H1 (cell line): ENCODE data around the gene NR1H2. TPM values are rescaled to one million over a fixed set of nuclear protein-coding genes. Genes with fewer than 3 reads are reported as not detected.
A peak's percentile ranks its signal among the peaks of the same experiment; 100 is the strongest.

ENCODE experiments used
- CTCF ChIA-PET: fragments of 300-600 bp; sonication (Branson Sonifier 250); formaldehyde crosslinking; loops from one replicate; lab custom pipeline; 2021; ENCODE audit not compliant: partially characterized antibody; lab: Charles Lee
- POLR2A ChIA-PET: fragments of 300-600 bp; sonication (Branson Sonifier 250); formaldehyde crosslinking; loops from one replicate; lab custom pipeline; 2021; ENCODE audit warnings: inconsistent platforms; ENCODE audit not compliant: partially characterized antibody; lab: Charles Lee
- DNase-seq, 2 experiments: peaks; one replicate each; pipeline versions ENCODE4 v3.0.0 to v3.0.0-alpha.2; 2010 to 2022; ENCODE audit warnings: low spot score in 2 of 2, low read depth in 1 of 2, mixed read lengths in 1 of 2
- FAIRE-seq: peaks from 2 replicates; lab custom pipeline; 2011; peaks lifted over from hg19 to GRCh38; lab: Jason Lieb, UNC
- H2AFZ ChIP-seq: 2 replicates; pipeline ENCODE4 v1.8.1; 2012; ENCODE audit warnings: low read length, inconsistent platforms
- H2AK5ac ChIP-seq: 2 replicates; pipeline ENCODE4 v1.6.1; 2013; ENCODE audit warnings: low read depth, low read length
- H2BK120ac ChIP-seq: replicated peaks from 2 replicates; pipeline ENCODE3; 2013; ENCODE audit warnings: low read depth, low read length, inconsistent platforms
- H2BK12ac ChIP-seq: 2 replicates; pipeline ENCODE4 v1.6.1; 2013; ENCODE audit warnings: low read depth, low read length
- H2BK15ac ChIP-seq: 2 replicates; pipeline ENCODE4 v1.6.1; 2013; ENCODE audit warnings: low read length
- H2BK20ac ChIP-seq: 2 replicates; pipeline ENCODE4 v1.6.1; 2013; ENCODE audit warnings: low read length
- H2BK5ac ChIP-seq: 2 replicates; pipeline ENCODE4 v1.6.1; 2013; ENCODE audit warnings: low read depth, low read length
- H3K14ac ChIP-seq: 2 replicates; pipeline ENCODE4 v1.6.1; 2013; ENCODE audit warnings: inconsistent platforms; ENCODE audit not compliant: insufficient read length
- H3K18ac ChIP-seq: 2 replicates; pipeline ENCODE4 v1.6.1; 2013; ENCODE audit warnings: low read length; ENCODE audit errors: extremely low read depth
- H3K23ac ChIP-seq: 2 replicates; pipeline ENCODE4 v1.6.1; 2013; ENCODE audit warnings: inconsistent platforms; ENCODE audit not compliant: insufficient read length
- H3K23me2 ChIP-seq: 2 replicates; pipeline ENCODE4 v1.6.1; 2013; ENCODE audit warnings: low read depth, low read length
- H3K27ac ChIP-seq: 2 replicates; pipeline ENCODE4 v1.6.1; 2011; ENCODE audit warnings: low read depth, low read length, inconsistent platforms
- H3K27me3 ChIP-seq, 4 experiments: replicated peaks in 1 of 4; 1 replicate in 1 of 4; 2 replicates in 3 of 4; pipeline versions ENCODE4 v1.6.1 to v1.8.1; 2011 to 2013; ENCODE audit warnings: low read length in 3 of 4, mild to moderate bottlenecking in 3 of 4, inconsistent platforms in 2 of 4, mixed read lengths in 2 of 4, moderate library complexity in 1 of 4; ENCODE audit not compliant: control insufficient read depth in 3 of 4, insufficient read depth in 3 of 4; ENCODE audit errors: extremely low read depth in 1 of 4
- H3K36me3 ChIP-seq, 4 experiments: 2 replicates each; pipeline versions ENCODE4 v1.6.1 to v1.8.1; 2011 to 2013; ENCODE audit warnings: mild to moderate bottlenecking in 4 of 4, low read length in 3 of 4, moderate library complexity in 2 of 4, control low read depth in 1 of 4, inconsistent platforms in 1 of 4; ENCODE audit not compliant: insufficient read depth in 4 of 4, control insufficient read depth in 2 of 4
- H3K4ac ChIP-seq: replicated peaks from 2 replicates; pipeline ENCODE3; 2013; ENCODE audit warnings: low read length, low read depth, mixed read lengths, inconsistent platforms; ENCODE audit not compliant: insufficient read length
- H3K4me1 ChIP-seq, 4 experiments: replicated peaks in 1 of 4; 1 replicate in 1 of 4; 2 replicates in 3 of 4; pipeline versions ENCODE4 v1.6.1 to v1.8.1; 2011 to 2013; ENCODE audit warnings: low read length in 3 of 4, inconsistent platforms in 2 of 4, mixed read lengths in 1 of 4; ENCODE audit not compliant: insufficient read depth in 4 of 4, control insufficient read depth in 3 of 4
- H3K4me2 ChIP-seq, 2 experiments: 2 replicates each; pipeline versions ENCODE4 v1.6.1 to v1.8.1; 2011 to 2013; ENCODE audit warnings: low read depth in 2 of 2, low read length in 2 of 2, control low read depth in 1 of 2, inconsistent platforms in 1 of 2, mild to moderate bottlenecking in 1 of 2; ENCODE audit not compliant: insufficient read depth in 1 of 2
- H3K4me3 ChIP-seq, 4 experiments: fragments of 200-600, 300-600 bp in 1 of 4; sonication (generic), shearing (Covaris generic), sonication (Bioruptor Twin) in 1 of 4; 2 replicates each; pipeline versions ENCODE4 v1.5.1 to v1.8.1; 2011 to 2016; ENCODE audit warnings: low read length in 4 of 4, low read depth in 3 of 4, control low read depth in 2 of 4, inconsistent platforms in 2 of 4, mild to moderate bottlenecking in 2 of 4, mixed read lengths in 1 of 4, moderate library complexity in 1 of 4; ENCODE audit not compliant: insufficient read depth in 2 of 4; ENCODE audit errors: extremely low read depth in 1 of 4
- H3K56ac ChIP-seq: replicated peaks from 2 replicates; pipeline ENCODE3; 2013; ENCODE audit warnings: low read depth, mild to moderate bottlenecking, mixed read lengths, low read length, inconsistent platforms; ENCODE audit not compliant: insufficient read length
- H3K79me1 ChIP-seq: 2 replicates; pipeline ENCODE4 v1.6.1; 2013; ENCODE audit warnings: low read depth, low read length, control low read depth
- H3K79me2 ChIP-seq, 2 experiments: 2 replicates each; pipeline versions ENCODE4 v1.6.1 to v1.8.1; 2012 to 2013; ENCODE audit warnings: low read length in 2 of 2, mild to moderate bottlenecking in 2 of 2, inconsistent platforms in 1 of 2; ENCODE audit not compliant: insufficient read depth in 2 of 2, control insufficient read depth in 1 of 2
- H3K9ac ChIP-seq, 4 experiments: replicated peaks in 1 of 4; 1 replicate in 1 of 4; 2 replicates in 3 of 4; pipeline versions ENCODE4 v1.6.1 to v1.8.1; 2011 to 2013; ENCODE audit warnings: low read depth in 3 of 4, low read length in 3 of 4, control low read depth in 2 of 4, mild to moderate bottlenecking in 2 of 4, moderate library complexity in 2 of 4, inconsistent platforms in 1 of 4; ENCODE audit errors: extremely low read depth in 1 of 4
- H3K9me3 ChIP-seq, 2 experiments: 2 replicates each; pipeline versions ENCODE4 v1.6.1 to v1.8.1; 2012 to 2013; ENCODE audit warnings: mild to moderate bottlenecking in 2 of 2, moderate library complexity in 2 of 2, control low read depth in 1 of 2, inconsistent platforms in 1 of 2, low read depth in 1 of 2, low read length in 1 of 2, mixed read lengths in 1 of 2; ENCODE audit not compliant: insufficient read depth in 2 of 2
- H4K20me1 ChIP-seq, 2 experiments: replicated peaks in 1 of 2; 2 replicates each; pipeline versions ENCODE3 to v1.8.1; 2011 to 2013; ENCODE audit warnings: inconsistent platforms in 2 of 2, low read length in 2 of 2, mild to moderate bottlenecking in 1 of 2; ENCODE audit not compliant: insufficient read depth in 2 of 2, control insufficient read depth in 1 of 2
- H4K5ac ChIP-seq: 2 replicates; pipeline ENCODE4 v1.6.1; 2013; ENCODE audit warnings: low read length, low read depth, mixed read lengths, inconsistent platforms; ENCODE audit not compliant: insufficient read length
- H4K8ac ChIP-seq: 2 replicates; pipeline ENCODE4 v1.8.0; 2013; ENCODE audit warnings: mild to moderate bottlenecking, moderate library complexity, low read length, inconsistent platforms; ENCODE audit not compliant: insufficient read depth; ENCODE audit errors: extremely low read depth
- H4K91ac ChIP-seq: replicated peaks from 2 replicates; pipeline ENCODE3; 2013; ENCODE audit warnings: low read length, mixed read lengths, inconsistent platforms; ENCODE audit not compliant: insufficient read length
- CBX8 ChIP-seq: fragments of 300-800, 300-1000 bp; sonication (generic); IDR thresholded peaks from 2 replicates; pipeline ENCODE4 v1.7.1; 2016; ENCODE audit warnings: low read depth, low read length, borderline replicate concordance
- CHD1 ChIP-seq: IDR thresholded peaks from 2 replicates; pipeline ENCODE4 v1.6.1; 2012; ENCODE audit warnings: low read depth, low read length, improper control_type of control experiment
- EZH2 ChIP-seq: fragments of 200-600 bp; sonication (generic); IDR thresholded peaks from 2 replicates; pipeline ENCODE4 v1.7.1; 2012; ENCODE audit warnings: low read depth, mild to moderate bottlenecking, moderate library complexity, low read length, inconsistent platforms; ENCODE audit not compliant: severe bottlenecking
- RBBP5 ChIP-seq: IDR thresholded peaks from 2 replicates; pipeline ENCODE4 v1.7.1; 2012; ENCODE audit warnings: low read depth, mild to moderate bottlenecking, inconsistent platforms, low read length, moderate library complexity, borderline replicate concordance
- SUZ12 ChIP-seq: fragments of 200-600 bp; sonication (generic); IDR thresholded peaks from 2 replicates; pipeline ENCODE4 v1.6.1; 2012; ENCODE audit warnings: mild to moderate bottlenecking, inconsistent platforms, low read length, moderate library complexity, mixed read lengths
- TEAD4 ChIP-seq: IDR thresholded peaks from 2 replicates; pipeline ENCODE4 v1.6.1; 2012; ENCODE audit warnings: low read depth, low read length, inconsistent platforms, mixed read lengths
- YY1 ChIP-seq: IDR thresholded peaks from 2 replicates; pipeline ENCODE4 v1.6.1; 2011; ENCODE audit warnings: low read depth, mild to moderate bottlenecking, low read length
- WGBS, 2 experiments: shearing (Covaris generic) in 1 of 2; methylation state at CpG; one replicate each; pipeline versions ENCODE4 v1.1.6 to v1.1.7; 2013 to 2015; ENCODE audit warnings: low lambda C conversion rate in 2 of 2, mixed read lengths in 2 of 2, inconsistent platforms in 1 of 2, low coverage in 1 of 2, missing lambda C conversion rate in 1 of 2; ENCODE audit not compliant: insufficient replicate concordance in 2 of 2, insufficient coverage in 1 of 2, insufficient read length in 1 of 2; ENCODE audit errors: extremely low coverage in 1 of 2, missing lambda C conversion rate in 1 of 2; 5-methylcytosine and 5-hydroxymethylcytosine counted together
- polyA plus RNA-seq, 7 experiments: library from polyadenylated mRNA; depleted of rRNA in 3 of 7; stranded (reverse) in 5 of 7; unstranded in 2 of 7; fragments of >200 nt in 5 of 7; fragments of 200-250 nt in 2 of 7; gene quantifications; 1 replicate in 5 of 7; 2 replicates in 1 of 7; 4 replicates in 1 of 7; pipeline versions ENCODE4 v1.2.1 to v1.2.3, GENCODE V29; 2011 to 2013; ENCODE audit warnings: missing spikeins in 2 of 7, mixed read lengths in 2 of 7
- total RNA-seq: library from RNA; stranded (reverse); fragmentation: NEBNext Ultra II Directional; extraction: Animal tissue kit (Norgen Biotek cat#: 25700); gene quantifications from 2 replicates; pipeline ENCODE4 v1.2.1, GENCODE V29; 2021
- TF ChIP-seq, protein P1 (sequence below): IDR thresholded peaks from 2 replicates; pipeline ENCODE4 v1.6.1; 2012; ENCODE audit warnings: low read length, inconsistent platforms

The NR1H2 gene
- total and polyA plus RNA-seq, 2 of the 8 experiments (the other 6 are each of a cell fraction or from before 2014, with no cell fraction given) = 40.3 to 47.5 TPM

DNA sequence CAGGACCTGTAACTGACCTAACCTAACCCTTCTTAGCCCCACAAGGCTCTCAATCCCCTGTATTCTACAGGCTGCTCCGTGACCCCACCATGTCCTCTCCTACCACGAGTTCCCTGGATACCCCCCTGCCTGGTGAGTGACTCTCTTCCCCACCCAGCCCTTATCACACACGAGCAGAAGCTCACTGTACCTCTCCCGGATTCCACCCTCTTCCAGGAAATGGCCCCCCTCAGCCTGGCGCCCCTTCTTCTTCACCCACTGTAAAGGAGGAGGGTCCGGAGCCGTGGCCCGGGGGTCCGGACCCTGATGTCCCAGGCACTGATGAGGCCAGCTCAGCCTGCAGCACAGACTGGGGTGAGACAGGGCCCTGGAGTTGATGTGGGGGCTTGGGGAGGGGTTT is 1.3 kb downstream of the NR1H2 start:
- no peak overlapping the region for H2AFZ ChIP-seq
- no peak overlapping the region for H4K5ac ChIP-seq
- no peak overlapping the region for H2AK5ac ChIP-seq
- H3K4me2 ChIP-seq = peak overlapping the region; percentile 18 to 65
- DNase-seq (no peak), FAIRE-seq (no peak)
- H3K14ac ChIP-seq = no peak overlapping the region
- no peak overlapping the region; a peak in 1 of 7 replicates for H3K9ac ChIP-seq
- 92% methylated on average over 9 of the region's 9 CpGs; no CpG with 5 or more reads in 1 of the 2 experiments for WGBS, 2 experiments
- peaks cover 5% of the 10 kb centered on the region in 2 experiments for H4K20me1 ChIP-seq
- H3K4me1 ChIP-seq = peaks cover 0 to 4% (median 1%) of the 10 kb centered on the region in 4 experiments; a peak in 3 of 7 replicates
- no peak overlapping the region for H3K23ac ChIP-seq
- no peak overlapping the region for H3K18ac ChIP-seq
- no peak overlapping the region for H2BK5ac ChIP-seq
- H3K27ac ChIP-seq = no peak overlapping the region
- H3K4me3 ChIP-seq = peak overlapping the region in 1 of 4 experiments; percentile 52; a peak in 1 of 8 replicates
- no peak overlapping the region for H3K56ac ChIP-seq
- no peaks in the 10 kb centered on the region for H3K27me3 ChIP-seq
- no peak overlapping the region for H3K4ac ChIP-seq
- no peak overlapping the region for H2BK15ac ChIP-seq
- H3K9me3 ChIP-seq = no peaks in the 10 kb centered on the region
- H4K8ac ChIP-seq = no peak overlapping the region
- H3K23me2 ChIP-seq = no peaks in the 10 kb centered on the region
- POLR2A ChIA-PET = interaction anchor here (1.9 kb wide), 1 partner anchor 44 kb away, joined by 5 read pairs; no protein-coding TSS in a partner anchor
- no peak overlapping the region for H2BK12ac ChIP-seq
- no peaks in the 10 kb centered on the region; the same call in 1 of the 2 replicates for H3K79me1 ChIP-seq
- no peaks in the 10 kb centered on the region for H3K79me2 ChIP-seq
- H3K36me3 ChIP-seq = peaks cover 12 to 42% (median 33%) of the 10 kb centered on the region in 4 experiments
- no peak overlapping the region for H4K91ac ChIP-seq
- H2BK120ac ChIP-seq = no peak overlapping the region
- CTCF ChIA-PET = interaction anchor here (1.0 to 3.3 kb wide), 3 partner anchors 9 to 84 kb away, joined by 4 to 11 read pairs (median 9); no protein-coding TSS in a partner anchor
- no peak overlapping the region for H2BK20ac ChIP-seq
- TF ChIP-seq, protein P1, sequence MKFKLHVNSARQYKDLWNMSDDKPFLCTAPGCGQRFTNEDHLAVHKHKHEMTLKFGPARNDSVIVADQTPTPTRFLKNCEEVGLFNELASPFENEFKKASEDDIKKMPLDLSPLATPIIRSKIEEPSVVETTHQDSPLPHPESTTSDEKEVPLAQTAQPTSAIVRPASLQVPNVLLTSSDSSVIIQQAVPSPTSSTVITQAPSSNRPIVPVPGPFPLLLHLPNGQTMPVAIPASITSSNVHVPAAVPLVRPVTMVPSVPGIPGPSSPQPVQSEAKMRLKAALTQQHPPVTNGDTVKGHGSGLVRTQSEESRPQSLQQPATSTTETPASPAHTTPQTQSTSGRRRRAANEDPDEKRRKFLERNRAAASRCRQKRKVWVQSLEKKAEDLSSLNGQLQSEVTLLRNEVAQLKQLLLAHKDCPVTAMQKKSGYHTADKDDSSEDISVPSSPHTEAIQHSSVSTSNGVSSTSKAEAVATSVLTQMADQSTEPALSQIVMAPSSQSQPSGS = no peak
- TF ChIP-seq CHD1 (no peak), EZH2 (no peak), CBX8 (no peak), RBBP5 (no peak), TEAD4 (no peak), SUZ12 (no peak), YY1 (no peak)
